Stimulated activated naive CD8-positive, alpha-beta T cell treated with anti-CD3 and anti-CD28 coated beads, Interleukin-15, Interleukin-2, amounts not matched to agents 100 ng/mL and 50 ng/mL, for 24 hours (primary cell): Measurements from ENCODE around the gene SPATA21.
"Not testable (repeated sequence)": the region's sequence is repeated elsewhere in the genome, so short reads cannot be mapped to it uniquely, and the experiment has no call there.

Experiments
- H3K27ac Mint-ChIP-seq: one replicate; pipeline ENCODE4 v1.8.0; 2021; ENCODE audit warnings: mild to moderate bottlenecking, mixed read lengths
- H3K27me3 Mint-ChIP-seq: one replicate; pipeline ENCODE4 v1.8.0; 2021; ENCODE audit warnings: mixed read lengths
- H3K36me3 Mint-ChIP-seq: one replicate; pipeline ENCODE4 v1.8.0; 2021; ENCODE audit warnings: low read depth, mixed read lengths
- H3K4me1 Mint-ChIP-seq: one replicate; pipeline ENCODE4 v1.8.0; 2021; ENCODE audit warnings: low read depth, mixed read lengths
- H3K4me3 Mint-ChIP-seq: one replicate; pipeline ENCODE4 v1.8.0; 2021; ENCODE audit warnings: mild to moderate bottlenecking, mixed read lengths
- H3K9me3 Mint-ChIP-seq: one replicate; pipeline ENCODE4 v1.8.0; 2021; ENCODE audit warnings: mixed read lengths

The SPATA21 gene

GRCh38 chr1:16461681-16462080, 24.5 kb upstream of the SPATA21 start:
- no peak overlapping the region for H3K4me3 Mint-ChIP-seq

GRCh38 chr1:16459352-16459925, 22.2 kb upstream of the SPATA21 start:
- Mint-ChIP-seq H3K9me3 (no peaks in the 10 kb centered on the region), H3K36me3 (peaks cover 60% of the 10 kb centered on the region), H3K27ac (no peak overlapping the region), H3K4me3 (no peak overlapping the region), H3K27me3 (no peaks in the 10 kb centered on the region), H3K4me1 (no peaks in the 10 kb centered on the region)

More at GRCh38 chr1:16461681-16462080, 24.5 kb upstream of the SPATA21 start:
- no peaks in the 10 kb centered on the region for H3K27me3 Mint-ChIP-seq
- no peaks in the 10 kb centered on the region for H3K4me1 Mint-ChIP-seq
- no peaks in the 10 kb centered on the region for H3K9me3 Mint-ChIP-seq
- H3K36me3 Mint-ChIP-seq: peaks cover 42% of the 10 kb centered on the region
- no peak overlapping the region for H3K27ac Mint-ChIP-seq

- no peaks in the 10 kb centered on the region for H3K9me3 Mint-ChIP-seq
- H3K27ac Mint-ChIP-seq: no peak overlapping the region
- H3K4me3 Mint-ChIP-seq: no peak overlapping the region
- no peaks in the 10 kb centered on the region for H3K4me1 Mint-ChIP-seq
- H3K36me3 Mint-ChIP-seq: peaks cover 60% of the 10 kb centered on the region
- no peaks in the 10 kb centered on the region for H3K27me3 Mint-ChIP-seq
Measured at GRCh38 chr1:16458831-16459230, 21.6 kb upstream of the SPATA21 start.

- Mint-ChIP-seq H3K27ac (peak overlapping the region; percentile 15), H3K36me3 (peaks cover 59% of the 10 kb centered on the region)
- not testable (repeated sequence) for H3K27me3 Mint-ChIP-seq, H3K4me3 Mint-ChIP-seq, H3K4me1 Mint-ChIP-seq, H3K9me3 Mint-ChIP-seq
Measured at GRCh38 chr1:16456151-16456550, 18.9 kb upstream of the SPATA21 start.

- H3K27ac Mint-ChIP-seq, H3K27me3 Mint-ChIP-seq: not testable (repeated sequence)
- H3K36me3 Mint-ChIP-seq: peaks cover 60% of the 10 kb centered on the region
Measured at GRCh38 chr1:16454909-16455308, 17.7 kb upstream of the SPATA21 start.

GRCh38 chr1:16451841-16452528, 14.8 kb upstream of the SPATA21 start:
- H3K4me1 Mint-ChIP-seq: peaks cover 20% of the 10 kb centered on the region

More at GRCh38 chr1:16454909-16455308, 17.7 kb upstream of the SPATA21 start:
- peaks cover 13% of the 10 kb centered on the region for H3K4me1 Mint-ChIP-seq
- H3K9me3 Mint-ChIP-seq, H3K4me3 Mint-ChIP-seq: not testable (repeated sequence)

GRCh38 chr1:16450863-16451481, 13.7 kb upstream of the SPATA21 start:
- Mint-ChIP-seq H3K36me3 (peaks cover 68% of the 10 kb centered on the region), H3K4me1 (peaks cover 20% of the 10 kb centered on the region)

More at GRCh38 chr1:16451841-16452528, 14.8 kb upstream of the SPATA21 start:
- H3K9me3 Mint-ChIP-seq: no peaks in the 10 kb centered on the region
- H3K27ac Mint-ChIP-seq: peak overlapping the region; percentile 61
- no peaks in the 10 kb centered on the region for H3K27me3 Mint-ChIP-seq
- no peak overlapping the region for H3K4me3 Mint-ChIP-seq
- H3K36me3 Mint-ChIP-seq: peaks cover 74% of the 10 kb centered on the region

GRCh38 chr1:16449666-16450065, 12.4 kb upstream of the SPATA21 start:
- Mint-ChIP-seq H3K9me3 (no peaks in the 10 kb centered on the region), H3K36me3 (peaks cover 60% of the 10 kb centered on the region), H3K4me3 (no peak overlapping the region), H3K27ac (no peak overlapping the region), H3K27me3 (no peaks in the 10 kb centered on the region), H3K4me1 (peaks cover 20% of the 10 kb centered on the region)

More at GRCh38 chr1:16450863-16451481, 13.7 kb upstream of the SPATA21 start:
- Mint-ChIP-seq H3K9me3 (no peaks in the 10 kb centered on the region), H3K27ac (peak overlapping the region; percentile 59), H3K27me3 (no peaks in the 10 kb centered on the region), H3K4me3 (no peak overlapping the region)

GRCh38 chr1:16449065-16449464, 11.8 kb upstream of the SPATA21 start:
- peaks cover 20% of the 10 kb centered on the region for H3K4me1 Mint-ChIP-seq
- H3K27ac Mint-ChIP-seq: peak overlapping the region; percentile 33

GRCh38 chr1:16447641-16448040, 10.4 kb upstream of the SPATA21 start:
- Mint-ChIP-seq H3K4me1 (peaks cover 26% of the 10 kb centered on the region), H3K27me3 (no peaks in the 10 kb centered on the region), H3K36me3 (peaks cover 61% of the 10 kb centered on the region), H3K9me3 (no peaks in the 10 kb centered on the region), H3K4me3 (no peak overlapping the region), H3K27ac (no peak overlapping the region)

More at GRCh38 chr1:16449065-16449464, 11.8 kb upstream of the SPATA21 start:
- Mint-ChIP-seq H3K9me3 (no peaks in the 10 kb centered on the region), H3K4me3 (no peak overlapping the region), H3K36me3 (peaks cover 63% of the 10 kb centered on the region), H3K27me3 (no peaks in the 10 kb centered on the region)

- H3K4me1 Mint-ChIP-seq: peaks cover 31% of the 10 kb centered on the region
- no peaks in the 10 kb centered on the region for H3K9me3 Mint-ChIP-seq
- no peak overlapping the region for H3K4me3 Mint-ChIP-seq
- no peaks in the 10 kb centered on the region for H3K27me3 Mint-ChIP-seq
- peaks cover 51% of the 10 kb centered on the region for H3K36me3 Mint-ChIP-seq
- no peak overlapping the region for H3K27ac Mint-ChIP-seq
Measured at GRCh38 chr1:16446116-16446515, 8.9 kb upstream of the SPATA21 start.

GRCh38 chr1:16445052-16445451, 7.8 kb upstream of the SPATA21 start:
- Mint-ChIP-seq H3K27me3 (no peaks in the 10 kb centered on the region), H3K36me3 (peaks cover 42% of the 10 kb centered on the region), H3K27ac (no peak overlapping the region), H3K4me3 (no peak overlapping the region), H3K4me1 (peaks cover 34% of the 10 kb centered on the region), H3K9me3 (no peaks in the 10 kb centered on the region)

GRCh38 chr1:16443975-16444770, 6.9 kb upstream of the SPATA21 start:
- Mint-ChIP-seq H3K27ac (no peak overlapping the region), H3K36me3 (peaks cover 33% of the 10 kb centered on the region), H3K9me3 (no peaks in the 10 kb centered on the region), H3K4me1 (peaks cover 31% of the 10 kb centered on the region), H3K27me3 (no peaks in the 10 kb centered on the region), H3K4me3 (no peak overlapping the region)

GRCh38 chr1:16442941-16443340, 5.7 kb upstream of the SPATA21 start:
- peaks cover 22% of the 10 kb centered on the region for H3K36me3 Mint-ChIP-seq
- H3K4me3 Mint-ChIP-seq: peak overlapping the region; percentile 21
- no peaks in the 10 kb centered on the region for H3K27me3 Mint-ChIP-seq
- H3K27ac Mint-ChIP-seq: peak overlapping the region; percentile 39
- no peaks in the 10 kb centered on the region for H3K9me3 Mint-ChIP-seq
- H3K4me1 Mint-ChIP-seq: peaks cover 28% of the 10 kb centered on the region

- H3K27me3 Mint-ChIP-seq: no peaks in the 10 kb centered on the region
- H3K9me3 Mint-ChIP-seq: no peaks in the 10 kb centered on the region
- peak overlapping the region; percentile 85 for H3K27ac Mint-ChIP-seq
- H3K4me1 Mint-ChIP-seq: peaks cover 28% of the 10 kb centered on the region
- peaks cover 16% of the 10 kb centered on the region for H3K36me3 Mint-ChIP-seq
- peak overlapping the region; percentile 92 for H3K4me3 Mint-ChIP-seq
Measured at GRCh38 chr1:16442265-16442664, 5.0 kb upstream of the SPATA21 start.
